ENCODE measurements around the gene LCA5.

Gene LCA5

GRCh38 chr6:79441192-79441591, 96.0 kb downstream of the LCA5 start:
- Histone ChIP-seq H3K79me2 (ENCODE audit: control insufficient read depth, insufficient read depth, low read length, unreplicated experiment) (no peaks in the 10 kb centered on the region), H3K27me3 (ENCODE audit: insufficient read depth, low read length) (no peaks in the 10 kb centered on the region), H3K4me3 (ENCODE audit: low read depth, low read length) (no peak overlapping the region), H3K27ac (ENCODE audit: low read depth, low read length) (no peak overlapping the region), H3K4me1 (ENCODE audit: control insufficient read depth, insufficient read depth, low read length, unreplicated experiment) (peaks cover 14% of the 10 kb centered on the region), H3K36me3 (ENCODE audit: insufficient read depth, low read length) (no peaks in the 10 kb centered on the region), H2AFZ (ENCODE audit: low read length, unreplicated experiment) (no peak overlapping the region)

DNA sequence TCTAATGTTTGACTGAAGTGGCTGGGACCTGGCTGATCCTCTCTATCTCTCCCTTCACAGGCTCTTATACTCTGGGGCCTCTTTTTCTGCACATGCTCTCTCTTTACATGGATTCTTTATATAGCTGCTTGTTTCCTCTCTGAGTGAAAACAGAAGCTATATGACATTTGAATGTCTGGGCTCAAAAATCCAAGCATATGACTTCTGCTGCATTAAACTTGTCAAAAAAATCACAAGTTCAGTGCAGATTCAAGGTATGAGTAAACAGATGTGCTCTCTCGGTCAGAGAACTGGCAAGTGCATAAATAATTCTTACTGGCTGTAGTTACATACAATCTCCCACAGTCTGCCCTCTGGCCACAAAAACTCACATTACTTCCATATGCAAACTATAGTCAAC, 96.6 kb downstream of the LCA5 start:
- H3K4me1 ChIP-seq (ENCODE audit: control insufficient read depth, insufficient read depth, low read length, unreplicated experiment), result peaks cover 14% of the 10 kb centered on the region
- H3K36me3 ChIP-seq (ENCODE audit: insufficient read depth, low read length), result no peaks in the 10 kb centered on the region
- H3K27ac ChIP-seq (ENCODE audit: low read depth, low read length), result no peak overlapping the region
- H2AFZ ChIP-seq (ENCODE audit: low read length, unreplicated experiment), result no peak overlapping the region
- H3K4me3 ChIP-seq (ENCODE audit: low read depth, low read length), result no peak overlapping the region
- no peaks in the 10 kb centered on the region for H3K27me3 ChIP-seq (ENCODE audit: insufficient read depth, low read length)
- no peaks in the 10 kb centered on the region for H3K79me2 ChIP-seq (ENCODE audit: control insufficient read depth, insufficient read depth, low read length, unreplicated experiment)

DNA sequence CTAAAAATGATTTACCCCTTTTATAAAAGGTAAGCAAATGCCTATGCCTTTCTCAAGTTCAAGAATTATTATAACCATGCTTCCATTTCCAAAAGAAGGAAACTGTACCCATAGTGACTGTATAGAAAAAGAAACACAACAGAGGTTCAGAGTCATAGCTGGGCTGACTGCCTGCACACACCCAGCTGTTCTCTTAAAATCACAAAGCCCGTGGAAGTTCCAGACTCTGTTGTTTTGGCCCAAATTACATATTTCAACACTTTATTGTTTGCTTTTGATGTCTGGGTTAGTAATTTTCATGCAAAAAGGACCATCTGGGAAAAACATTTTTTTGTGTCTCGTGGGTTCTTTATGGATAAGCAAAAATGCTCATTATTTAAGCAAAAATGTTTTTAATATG, 99.2 kb downstream of the LCA5 start:
- Histone ChIP-seq H2AFZ (ENCODE audit: low read length, unreplicated experiment) (no peak overlapping the region), H3K27ac (ENCODE audit: low read depth, low read length) (peak overlapping the region; percentile 26; the same call in 1 of the 2 replicates), H3K4me3 (ENCODE audit: low read depth, low read length) (no peak overlapping the region), H3K27me3 (ENCODE audit: insufficient read depth, low read length) (no peaks in the 10 kb centered on the region), H3K36me3 (ENCODE audit: insufficient read depth, low read length) (no peaks in the 10 kb centered on the region), H3K4me1 (ENCODE audit: control insufficient read depth, insufficient read depth, low read length, unreplicated experiment) (peaks cover 14% of the 10 kb centered on the region), H3K79me2 (ENCODE audit: control insufficient read depth, insufficient read depth, low read length, unreplicated experiment) (no peaks in the 10 kb centered on the region)

DNA sequence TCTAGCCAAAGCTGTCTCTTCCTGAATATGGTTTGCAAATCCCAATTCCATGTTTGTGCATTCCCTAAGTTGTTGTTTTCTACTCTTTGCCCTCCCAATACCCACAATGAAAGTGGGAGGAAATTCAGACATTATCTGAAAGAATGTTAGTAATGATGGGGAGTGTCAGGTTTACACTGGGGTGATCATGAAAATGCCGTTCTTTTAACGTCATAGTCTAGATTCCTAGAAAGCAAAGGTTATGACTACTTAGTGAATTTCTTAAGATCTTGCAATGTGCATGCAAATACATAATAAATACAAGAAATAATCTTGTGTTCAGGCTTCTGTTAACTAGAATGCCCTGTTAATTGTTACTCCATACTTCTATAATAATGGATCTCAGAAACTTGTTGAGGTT, 101.0 kb downstream of the LCA5 start:
- Histone ChIP-seq H3K36me3 (ENCODE audit: insufficient read depth, low read length) (no peaks in the 10 kb centered on the region), H2AFZ (ENCODE audit: low read length, unreplicated experiment) (no peak overlapping the region), H3K4me3 (ENCODE audit: low read depth, low read length) (no peak overlapping the region), H3K79me2 (ENCODE audit: control insufficient read depth, insufficient read depth, low read length, unreplicated experiment) (no peaks in the 10 kb centered on the region), H3K27me3 (ENCODE audit: insufficient read depth, low read length) (no peaks in the 10 kb centered on the region), H3K4me1 (ENCODE audit: control insufficient read depth, insufficient read depth, low read length, unreplicated experiment) (peaks cover 12% of the 10 kb centered on the region), H3K27ac (ENCODE audit: low read depth, low read length) (no peak overlapping the region)

GRCh38 chr6:79435746-79436145, 101.5 kb downstream of the LCA5 start:
- Histone ChIP-seq H2AFZ (ENCODE audit: low read length, unreplicated experiment) (no peak overlapping the region), H3K36me3 (ENCODE audit: insufficient read depth, low read length) (no peaks in the 10 kb centered on the region), H3K79me2 (ENCODE audit: control insufficient read depth, insufficient read depth, low read length, unreplicated experiment) (no peaks in the 10 kb centered on the region), H3K4me3 (ENCODE audit: low read depth, low read length) (no peak overlapping the region), H3K27ac (ENCODE audit: low read depth, low read length) (no peak overlapping the region), H3K27me3 (ENCODE audit: insufficient read depth, low read length) (no peaks in the 10 kb centered on the region), H3K4me1 (ENCODE audit: control insufficient read depth, insufficient read depth, low read length, unreplicated experiment) (peaks cover 7% of the 10 kb centered on the region)

All from ACC112 (cell line).